Measurements from ENCODE around the gene IRAG1. TPM values are rescaled to one million over a fixed set of nuclear protein-coding genes. Genes with fewer than 3 reads are reported as not detected.

The IRAG1 gene
- total RNA-seq, 1 donor from 2014 or later: not detected

- no peaks in the 10 kb centered on the region for H3K9me3 Mint-ChIP-seq
- no peak for TF ChIP-seq CTCF (IDR thresholded peaks at IDR 0.05)
- POLR2A ChIA-PET: interaction anchor here (1.0 to 1.8 kb wide), 5 partner anchors 11 to 239 kb away, joined by 3 to 10 read pairs (median 4); partner anchors contain the start of gene RNF141
Measured at GRCh38 chr11:10653261-10653660, 40.3 kb downstream of the IRAG1 start.

GRCh38 chr11:10651656-10652361 is 41.7 kb downstream of the IRAG1 start:
- Mint-ChIP-seq H3K4me3 (no peak overlapping the region), H3K36me3 (ENCODE audit: low read depth) (peaks cover 7% of the 10 kb centered on the region), H3K27me3 (no peaks in the 10 kb centered on the region), H3K4me1 (peaks cover 82% of the 10 kb centered on the region), H3K9me3 (no peaks in the 10 kb centered on the region), H3K27ac (no peak overlapping the region)
- CTCF ChIA-PET: interaction anchor here (4.7 kb wide), 1 partner anchor 238 kb away, joined by 50 read pairs; no protein-coding TSS in a partner anchor
- no peak for TF ChIP-seq CTCF (IDR thresholded peaks at IDR 0.05)
- intact Hi-C loops (cut with micrococcal nuclease): no loop called here
- DNase-seq: no peak
- POLR2A ChIA-PET: interaction anchor here (1.1 to 1.6 kb wide), 2 partner anchors 10 to 111 kb away, joined by 3 to 4 read pairs; partner anchors contain the start of gene RNF141
- no peak for ATAC-seq (ENCODE audit: low read depth)

More at GRCh38 chr11:10653261-10653660, 40.3 kb downstream of the IRAG1 start:
- H3K4me3 Mint-ChIP-seq: no peak overlapping the region
- no peak for ATAC-seq (ENCODE audit: low read depth)
- H3K27ac Mint-ChIP-seq: no peak overlapping the region
- peaks cover 4% of the 10 kb centered on the region for H3K36me3 Mint-ChIP-seq (ENCODE audit: low read depth)
- DNase-seq: no peak
- H3K4me1 Mint-ChIP-seq: peaks cover 84% of the 10 kb centered on the region
- intact Hi-C loops (cut with micrococcal nuclease): no loop called here
- CTCF ChIA-PET: interaction anchor here (0.7 to 5.1 kb wide), 13 partner anchors 13 to 247 kb away, joined by 3 to 50 read pairs (median 6); partner anchors contain the start of genes AMPD3 and RNF141
- no peaks in the 10 kb centered on the region for H3K27me3 Mint-ChIP-seq

- POLR2A ChIA-PET: interaction anchor here (0.7 kb wide), 1 partner anchor 114 kb away, joined by 3 read pairs; no protein-coding TSS in a partner anchor
- peaks cover 7% of the 10 kb centered on the region for H3K36me3 Mint-ChIP-seq (ENCODE audit: low read depth)
- intact Hi-C loops (cut with micrococcal nuclease): no loop called here
- CTCF ChIA-PET: no interaction called here
- H3K4me3 Mint-ChIP-seq: no peak overlapping the region
- peaks cover 83% of the 10 kb centered on the region for H3K4me1 Mint-ChIP-seq
- peak overlapping the region; percentile 21 for H3K27ac Mint-ChIP-seq
- ATAC-seq (ENCODE audit: low read depth) (no peak), DNase-seq (no peak)
- H3K9me3 Mint-ChIP-seq: no peaks in the 10 kb centered on the region
- H3K27me3 Mint-ChIP-seq: no peaks in the 10 kb centered on the region
- TF ChIP-seq CTCF (IDR thresholded peaks at IDR 0.05): no peak
Measured at GRCh38 chr11:10650630-10651029, 42.9 kb downstream of the IRAG1 start.

GRCh38 chr11:10650166-10650565 is 43.4 kb downstream of the IRAG1 start:
- CTCF ChIA-PET: interaction anchor here (1.2 kb wide), 1 partner anchor 237 kb away, joined by 5 read pairs; no protein-coding TSS in a partner anchor
- Mint-ChIP-seq H3K27me3 (no peaks in the 10 kb centered on the region), H3K36me3 (ENCODE audit: low read depth) (peaks cover 7% of the 10 kb centered on the region), H3K27ac (peak overlapping the region; percentile 35), H3K4me1 (peaks cover 79% of the 10 kb centered on the region), H3K4me3 (no peak overlapping the region), H3K9me3 (no peaks in the 10 kb centered on the region)
- DNase-seq (no peak), ATAC-seq (ENCODE audit: low read depth) (no peak)
- intact Hi-C loops (cut with micrococcal nuclease): no loop called here
- TF ChIP-seq CTCF (IDR thresholded peaks at IDR 0.05): no peak
- POLR2A ChIA-PET: interaction anchor here (0.9 kb wide), 1 partner anchor 10 kb away, joined by 3 read pairs; no protein-coding TSS in a partner anchor

- CTCF ChIA-PET: interaction anchor here (0.8 to 1.2 kb wide), 3 partner anchors 84 to 235 kb away, joined by 3 to 5 read pairs (median 3); no protein-coding TSS in a partner anchor
- no peak overlapping the region for H3K4me3 Mint-ChIP-seq
- DNase-seq (no peak), ATAC-seq (ENCODE audit: low read depth) (no peak)
- H3K9me3 Mint-ChIP-seq: no peaks in the 10 kb centered on the region
- POLR2A ChIA-PET: interaction anchor here (0.8 to 1.5 kb wide), 4 partner anchors 10 to 108 kb away, joined by 3 to 5 read pairs (median 4); partner anchors contain the start of gene RNF141
- H3K27ac Mint-ChIP-seq: peak overlapping the region; percentile 24
- peaks cover 7% of the 10 kb centered on the region for H3K36me3 Mint-ChIP-seq (ENCODE audit: low read depth)
- TF ChIP-seq CTCF (IDR thresholded peaks at IDR 0.05): no peak
- H3K27me3 Mint-ChIP-seq: no peaks in the 10 kb centered on the region
- intact Hi-C loops (cut with micrococcal nuclease): no loop called here
- H3K4me1 Mint-ChIP-seq: peaks cover 74% of the 10 kb centered on the region
Measured at GRCh38 chr11:10648871-10649270, 44.7 kb downstream of the IRAG1 start.

Measured in activated B cell treated with CpG ODN at 0.5 μM for 24 hours (primary cell).